IMR-90 (cell line): ENCODE measurements around the gene MAP2K5. TPM values are rescaled to one million over a fixed set of nuclear protein-coding genes. Genes with fewer than 3 reads are reported as not detected.
A peak's percentile ranks its signal among the peaks of the same experiment; 100 is the strongest.

ENCODE experiments used
- ATAC-seq: fragments of 200-7000 bp; cut with Tn5 transposase; 2 replicates; pipeline ENCODE4 v1.9.1; 2020; ENCODE audit warnings: low read depth, mild to moderate bottlenecking, moderate library complexity
- BruUV-seq: library from RNA; stranded (reverse); fragments of 400-500 nt; replicated peaks from 2 replicates; lab custom pipeline; 2021; lab: Mats Ljungman, UMichigan
- CTCF ChIA-PET: fragments of 300-600 bp; formaldehyde crosslinking; extraction: SDS; loops from one replicate; lab custom pipeline; 2021; ENCODE audit warnings: antibody characterized with exemption; lab: Yijun Ruan, JAX
- POLR2A ChIA-PET: fragments of 300-600 bp; sonication (Branson Sonifier 250); formaldehyde crosslinking; loops from one replicate; lab custom pipeline; 2022; ENCODE audit warnings: antibody characterized with exemption; ENCODE audit not compliant: unreplicated experiment; lab: Charles Lee
- DNase-seq: peaks from one replicate; pipeline ENCODE4 v3.0.0; 2013
- H2AFZ ChIP-seq: replicated peaks from 2 replicates; pipeline ENCODE3; 2013; ENCODE audit warnings: low read length, mild to moderate bottlenecking; ENCODE audit not compliant: poor library complexity
- H2AK5ac ChIP-seq: 2 replicates; pipeline ENCODE4 v1.6.1; 2013; ENCODE audit warnings: low read depth, low read length, inconsistent platforms
- H2AK9ac ChIP-seq: replicated peaks from 2 replicates; pipeline ENCODE3; 2013; ENCODE audit warnings: mild to moderate bottlenecking, low read depth, low read length, moderate library complexity; ENCODE audit not compliant: poor library complexity
- H2BK120ac ChIP-seq: 2 replicates; pipeline ENCODE4 v1.6.1; 2013; ENCODE audit warnings: low read depth, low read length, inconsistent platforms
- H2BK15ac ChIP-seq: 3 replicates; pipeline ENCODE4 v1.6.1; 2013; ENCODE audit warnings: low read depth, low read length, inconsistent platforms
- H2BK20ac ChIP-seq: 2 replicates; pipeline ENCODE4 v1.6.1; 2013; ENCODE audit warnings: low read depth, mild to moderate bottlenecking, inconsistent platforms, low read length, moderate library complexity
- H2BK5ac ChIP-seq: 2 replicates; pipeline ENCODE4 v1.6.1; 2013; ENCODE audit warnings: mild to moderate bottlenecking, low read depth, low read length, inconsistent platforms; ENCODE audit not compliant: poor library complexity, severe bottlenecking
- H3K14ac ChIP-seq: replicated peaks from 2 replicates; pipeline ENCODE4 v1.6.1; 2013; ENCODE audit warnings: low read depth, low read length, inconsistent platforms
- H3K18ac ChIP-seq: 2 replicates; pipeline ENCODE4 v1.6.1; 2013; ENCODE audit warnings: low read depth, low read length, control low read depth
- H3K23ac ChIP-seq: 2 replicates; pipeline ENCODE4 v1.6.1; 2013; ENCODE audit warnings: low read depth, low read length, inconsistent platforms
- H3K27ac ChIP-seq: 2 replicates; pipeline ENCODE4 v1.5.1; 2013; ENCODE audit warnings: mild to moderate bottlenecking, control low read depth, low read length; ENCODE audit not compliant: insufficient read depth
- H3K27me3 ChIP-seq: 2 replicates; pipeline ENCODE4 v1.6.1; 2013; ENCODE audit warnings: low read length; ENCODE audit not compliant: control insufficient read depth, insufficient read depth
- H3K36me3 ChIP-seq: 2 replicates; pipeline ENCODE4 v1.6.1; 2013; ENCODE audit warnings: low read length, mixed read lengths; ENCODE audit not compliant: control insufficient read depth, insufficient read depth
- H3K4ac ChIP-seq: 2 replicates; pipeline ENCODE4 v1.6.1; 2013; ENCODE audit warnings: low read depth, low read length, inconsistent platforms
- H3K4me1 ChIP-seq: 2 replicates; pipeline ENCODE4 v1.6.1; 2013; ENCODE audit warnings: low read length, mixed read lengths; ENCODE audit not compliant: control insufficient read depth, insufficient read depth
- H3K4me2 ChIP-seq: 2 replicates; pipeline ENCODE4 v1.6.1; 2013; ENCODE audit warnings: low read depth, mild to moderate bottlenecking, control low read depth, low read length, moderate library complexity
- H3K4me3 ChIP-seq: 2 replicates; pipeline ENCODE4 v1.5.1; 2013; ENCODE audit warnings: low read depth, mild to moderate bottlenecking, control low read depth, low read length, moderate library complexity; ENCODE audit not compliant: insufficient read depth
- H3K56ac ChIP-seq: 2 replicates; pipeline ENCODE4 v1.6.1; 2013; ENCODE audit warnings: low read length, inconsistent platforms; ENCODE audit not compliant: insufficient read depth; ENCODE audit errors: extremely low read depth
- H3K79me1 ChIP-seq, 2 experiments: 2 replicates each; pipeline ENCODE4 v1.6.1; 2013; ENCODE audit warnings: low read length in 2 of 2, inconsistent platforms in 1 of 2, low read depth in 1 of 2
- H3K9ac ChIP-seq: 2 replicates; pipeline ENCODE4 v1.6.1; 2013; ENCODE audit warnings: low read depth, low read length, control low read depth
- H3K9me1 ChIP-seq: 2 replicates; pipeline ENCODE4 v1.6.1; 2013; ENCODE audit warnings: low read length, inconsistent platforms; ENCODE audit not compliant: insufficient read depth
- H3K9me3 ChIP-seq: 2 replicates; pipeline ENCODE4 v1.6.1; 2013; ENCODE audit warnings: low read length; ENCODE audit not compliant: control insufficient read depth, insufficient read depth
- H4K20me1 ChIP-seq: 2 replicates; pipeline ENCODE4 v1.6.1; 2013; ENCODE audit warnings: low read length, inconsistent platforms; ENCODE audit not compliant: insufficient read depth
- H4K5ac ChIP-seq: 2 replicates; pipeline ENCODE4 v1.6.1; 2013; ENCODE audit warnings: mild to moderate bottlenecking, low read depth, low read length, control low read depth
- H4K8ac ChIP-seq, 2 experiments: 2 replicates each; pipeline ENCODE4 v1.6.1; 2013; ENCODE audit warnings: low read depth in 2 of 2, low read length in 2 of 2, control low read depth in 1 of 2, inconsistent platforms in 1 of 2
- H4K91ac ChIP-seq: 2 replicates; pipeline ENCODE4 v1.6.1; 2013; ENCODE audit warnings: low read depth, low read length, inconsistent platforms; ENCODE audit not compliant: insufficient read depth
- CEBPB ChIP-seq: IDR thresholded peaks from 2 replicates; pipeline ENCODE4 v1.6.1; 2012; ENCODE audit warnings: low read depth, low read length, improper control_type of control experiment
- MAFK ChIP-seq: IDR thresholded peaks from 2 replicates; pipeline ENCODE4 v1.6.1; 2012; ENCODE audit warnings: low read depth, low read length, improper control_type of control experiment
- MAZ ChIP-seq: IDR thresholded peaks from 2 replicates; pipeline ENCODE4 v1.6.1; 2012; ENCODE audit warnings: low read depth, mild to moderate bottlenecking, low read length, improper control_type of control experiment, moderate library complexity, borderline replicate concordance
- WGBS, 2 experiments: methylation state at CpG; one replicate each; pipeline versions ENCODE4 v1.1.5 to v1.1.7; 2013; ENCODE audit warnings: missing lambda C conversion rate in 2 of 2; ENCODE audit not compliant: insufficient read length in 1 of 2; ENCODE audit errors: extremely low coverage in 2 of 2; 5-methylcytosine and 5-hydroxymethylcytosine counted together
- dilution Hi-C: fragments of 300-500 bp; cut with HindIII; formaldehyde crosslinking; loops from one replicate; pipeline ENCODE4 v1.14.3; 2018; ENCODE audit warnings: low sequenced_read_pairs; ENCODE audit not compliant: unreplicated experiment
- in situ Hi-C: fragments of 300-500 bp; cut with MboI; formaldehyde crosslinking; loops from 3 replicates; pipeline ENCODE4 v1.14.3; 2019; ENCODE audit warnings: low sequenced_read_pairs, inconsistent platforms, mixed read lengths
- intact Hi-C: fragments of 100-400 bp; cut with micrococcal nuclease; formaldehyde crosslinking; loops from 2 replicates; pipeline ENCODE4 v1.10.0; 2022
- polyA plus RNA-seq, 3 experiments: library from polyadenylated mRNA; depleted of rRNA; stranded (reverse); fragments of >200 nt; gene quantifications; 2 replicates each; pipeline ENCODE4 v1.2.3, GENCODE V29; 2012; ENCODE audit warnings: low replicate concordance in 1 of 3
- total RNA-seq: library from RNA; depleted of rRNA; stranded (reverse); fragments of >200 nt; gene quantifications from 2 replicates; pipeline ENCODE4 v1.2.3, GENCODE V29; 2012
- TF ChIP-seq, protein P1 (sequence below): conservative IDR thresholded peaks from 2 replicates; pipeline ENCODE4 v1.5.1; 2012; ENCODE audit warnings: mild to moderate bottlenecking, low read depth, low read length, improper control_type of control experiment

MAP2K5 gene
- total and polyA plus RNA-seq, 2 of the 4 experiments (the other 2 are of a cell fraction): 1.6 to 6.1 TPM

GRCh38 chr15:67781907-67782690, 239.6 kb downstream of the MAP2K5 start:
- peaks cover 4% of the 10 kb centered on the region; the same call in 1 of the 2 replicates for H3K36me3 ChIP-seq
- BruUV-seq: no TSS peak
- no peak overlapping the region for H2BK120ac ChIP-seq
- H2AFZ ChIP-seq: no peak overlapping the region
- no peak overlapping the region for H3K23ac ChIP-seq
- no peaks in the 10 kb centered on the region for H3K4me1 ChIP-seq
- TF ChIP-seq MAZ: no peak
- TF ChIP-seq CEBPB: no peak
- peak; percentile 78 for TF ChIP-seq MAFK
- TF ChIP-seq, protein P1, sequence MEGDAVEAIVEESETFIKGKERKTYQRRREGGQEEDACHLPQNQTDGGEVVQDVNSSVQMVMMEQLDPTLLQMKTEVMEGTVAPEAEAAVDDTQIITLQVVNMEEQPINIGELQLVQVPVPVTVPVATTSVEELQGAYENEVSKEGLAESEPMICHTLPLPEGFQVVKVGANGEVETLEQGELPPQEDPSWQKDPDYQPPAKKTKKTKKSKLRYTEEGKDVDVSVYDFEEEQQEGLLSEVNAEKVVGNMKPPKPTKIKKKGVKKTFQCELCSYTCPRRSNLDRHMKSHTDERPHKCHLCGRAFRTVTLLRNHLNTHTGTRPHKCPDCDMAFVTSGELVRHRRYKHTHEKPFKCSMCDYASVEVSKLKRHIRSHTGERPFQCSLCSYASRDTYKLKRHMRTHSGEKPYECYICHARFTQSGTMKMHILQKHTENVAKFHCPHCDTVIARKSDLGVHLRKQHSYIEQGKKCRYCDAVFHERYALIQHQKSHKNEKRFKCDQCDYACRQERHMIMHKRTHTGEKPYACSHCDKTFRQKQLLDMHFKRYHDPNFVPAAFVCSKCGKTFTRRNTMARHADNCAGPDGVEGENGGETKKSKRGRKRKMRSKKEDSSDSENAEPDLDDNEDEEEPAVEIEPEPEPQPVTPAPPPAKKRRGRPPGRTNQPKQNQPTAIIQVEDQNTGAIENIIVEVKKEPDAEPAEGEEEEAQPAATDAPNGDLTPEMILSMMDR: no peak
- H4K5ac ChIP-seq: no peak overlapping the region
- no peak overlapping the region for H3K18ac ChIP-seq
- H2AK5ac ChIP-seq: no peak overlapping the region
- CTCF ChIA-PET: interaction anchor here (0.6 kb wide), 1 partner anchor 128 kb away, joined by 3 read pairs; no protein-coding TSS in a partner anchor
- no peak overlapping the region for H2AK9ac ChIP-seq
- intact Hi-C loops: no loop called here
- no peaks in the 10 kb centered on the region for H3K9me3 ChIP-seq
- H4K8ac ChIP-seq: no peak overlapping the region
- H3K4me3 ChIP-seq: no peak overlapping the region
- dilution Hi-C loops: no loop called here
- no peak overlapping the region for H3K4ac ChIP-seq
- no peak for ATAC-seq
- H3K9me1 ChIP-seq: peaks cover under 1% of the 10 kb centered on the region; the same call in 1 of the 2 replicates
- H3K56ac ChIP-seq: no peak overlapping the region
- no peaks in the 10 kb centered on the region for H3K27me3 ChIP-seq
- 0 out of 2 replicates have a peak, but pooled peaks cover 3% of the 10 kb centered on the region for H4K20me1 ChIP-seq
- H2BK15ac ChIP-seq: no peak overlapping the region
- POLR2A ChIA-PET: no interaction called here
- H3K9ac ChIP-seq: no peak overlapping the region
- no peak overlapping the region for H3K4me2 ChIP-seq
- H3K14ac ChIP-seq: no peak overlapping the region
- DNase-seq: no peak
- in situ Hi-C loops: no loop called here
- 39% methylated on average over 2 of the region's 10 CpGs; no CpG with 5 or more reads in 1 of the 2 experiments for WGBS, 2 experiments
- no peak overlapping the region for H4K91ac ChIP-seq
- no peak overlapping the region for H2BK20ac ChIP-seq
- no peak overlapping the region for H3K27ac ChIP-seq
- no peak overlapping the region for H2BK5ac ChIP-seq
- no peaks in the 10 kb centered on the region for H3K79me1 ChIP-seq
